WTC11 (cell line): ENCODE results near the gene SETD4. TPM values are rescaled to one million over a fixed set of nuclear protein-coding genes. Genes with fewer than 3 reads are reported as not detected.
A peak's percentile ranks its signal among the peaks of the same experiment; 100 is the strongest.

ENCODE experiments used
- ATAC-seq: fragments of 200-7000 bp; cut with Tn5 transposase; 2 replicates; pipeline ENCODE4 v1.10.0; 2021; ENCODE audit warnings: mild to moderate bottlenecking, moderate library complexity
- CTCF ChIA-PET: fragments of 300-600 bp; sonication (Branson Sonifier 250); formaldehyde crosslinking; loops from one replicate; lab custom pipeline; 2021; ENCODE audit warnings: antibody characterized with exemption; lab: Charles Lee
- POLR2A ChIA-PET: fragments of 350-600 bp; sonication (Branson Sonifier 250); formaldehyde crosslinking; loops from one replicate; lab custom pipeline; 2021; ENCODE audit warnings: antibody characterized with exemption; lab: Charles Lee
- DNase-seq: peaks from one replicate; pipeline ENCODE4 v3.0.0; 2021; ENCODE audit warnings: low spot score
- H3K27ac Mint-ChIP-seq: 2 replicates; pipeline ENCODE4 v1.8.0; 2021; ENCODE audit warnings: mixed read lengths
- H3K27me3 Mint-ChIP-seq: 2 replicates; pipeline ENCODE4 v1.8.0; 2021; ENCODE audit warnings: low read depth, mild to moderate bottlenecking, moderate library complexity, mixed read lengths
- H3K36me3 Mint-ChIP-seq: 2 replicates; pipeline ENCODE4 v1.8.0; 2021; ENCODE audit warnings: mixed read lengths
- H3K4me1 Mint-ChIP-seq: 2 replicates; pipeline ENCODE4 v1.8.0; 2022; ENCODE audit warnings: mixed read lengths
- H3K4me3 Mint-ChIP-seq: 2 replicates; pipeline ENCODE4 v1.8.0; 2021; ENCODE audit warnings: mild to moderate bottlenecking, moderate library complexity, mixed read lengths
- H3K9me3 Mint-ChIP-seq: 2 replicates; pipeline ENCODE4 v1.8.0; 2021; ENCODE audit warnings: mixed read lengths
- ATF1 ChIP-seq: sonication (generic); formaldehyde crosslinking; IDR thresholded peaks from 2 replicates; pipeline ENCODE4 v1.8.1; 2023; ENCODE audit warnings: mild to moderate bottlenecking, moderate library complexity, missing genetic modification reagents
- CREM ChIP-seq: sonication (generic); formaldehyde crosslinking; IDR thresholded peaks from 2 replicates; pipeline ENCODE4 v1.8.1; 2022; ENCODE audit warnings: mild to moderate bottlenecking, missing genetic modification reagents, moderate library complexity
- GRHL2 ChIP-seq: fragments of 250-450 bp; sonication (Bioruptor Pico); IDR thresholded peaks from 2 replicates; pipeline ENCODE4 v1.8.0; 2022; ENCODE audit warnings: mild to moderate bottlenecking, moderate library complexity; ENCODE audit not compliant: insufficient replicate concordance, severe bottlenecking
- HMGA2 ChIP-seq: fragments of 250-450 bp; sonication (Bioruptor Pico); IDR thresholded peaks from 2 replicates; pipeline ENCODE4 v1.4.0; 2021; ENCODE audit warnings: mild to moderate bottlenecking, moderate library complexity
- IRF2 ChIP-seq: sonication (generic); formaldehyde crosslinking; IDR thresholded peaks from 2 replicates; pipeline ENCODE4 v1.8.0; 2022; ENCODE audit warnings: low read depth, missing genetic modification reagents, borderline replicate concordance
- JAZF1 ChIP-seq: fragments of 250-450 bp; sonication (Bioruptor Pico); IDR thresholded peaks from 2 replicates; pipeline ENCODE4 v1.9.0; 2021; ENCODE audit warnings: moderate library complexity, mild to moderate bottlenecking, inconsistent platforms
- JUN ChIP-seq: sonication (generic); formaldehyde crosslinking; IDR thresholded peaks from 2 replicates; pipeline ENCODE4 v1.8.0; 2023; ENCODE audit warnings: mild to moderate bottlenecking, missing genetic modification reagents
- NFATC4 ChIP-seq: fragments of 250-450 bp; sonication (Bioruptor Pico); IDR thresholded peaks from 2 replicates; pipeline ENCODE4 v1.9.0; 2021; ENCODE audit warnings: mild to moderate bottlenecking
- NFYB ChIP-seq: sonication (generic); formaldehyde crosslinking; conservative IDR thresholded peaks from 2 replicates; pipeline ENCODE4 v1.8.0; 2022; ENCODE audit warnings: low read depth, missing genetic modification reagents
- PRRX2 ChIP-seq: fragments of 250-450 bp; sonication (Bioruptor Pico); IDR thresholded peaks from 2 replicates; pipeline ENCODE4 v1.8.0; 2021; ENCODE audit warnings: mild to moderate bottlenecking
- RORB ChIP-seq: fragments of 250-450 bp; sonication (Bioruptor Pico); IDR thresholded peaks from 2 replicates; pipeline ENCODE4 v1.9.0; 2021; ENCODE audit warnings: mild to moderate bottlenecking
- SMAD3 ChIP-seq: sonication (generic); formaldehyde crosslinking; IDR thresholded peaks from 2 replicates; pipeline ENCODE4 v1.8.0; 2022; ENCODE audit warnings: missing genetic modification reagents, mild to moderate bottlenecking, borderline replicate concordance
- ZNF219 ChIP-seq: sonication (generic); formaldehyde crosslinking; IDR thresholded peaks from 2 replicates; pipeline ENCODE4 v1.8.0; 2023; ENCODE audit warnings: missing genetic modification reagents, mild to moderate bottlenecking, borderline replicate concordance
- total RNA-seq: library from RNA; stranded (reverse); gene quantifications from 3 replicates; pipeline ENCODE4 v1.2.3, GENCODE V29; 2021
- TF ChIP-seq, protein P1 (sequence below): sonication (generic); formaldehyde crosslinking; IDR thresholded peaks from 2 replicates; pipeline ENCODE4 v1.8.0; 2022; ENCODE audit warnings: mild to moderate bottlenecking, missing genetic modification reagents
- TF ChIP-seq, protein P2 (sequence below): fragments of 250-450 bp; sonication (Bioruptor Pico); IDR thresholded peaks from 2 replicates; pipeline ENCODE4 v1.8.0; 2021; ENCODE audit warnings: mild to moderate bottlenecking
- TF ChIP-seq, protein P3 (sequence below): sonication (generic); formaldehyde crosslinking; conservative IDR thresholded peaks from 2 replicates; pipeline ENCODE4 v1.8.1; 2023; ENCODE audit warnings: mild to moderate bottlenecking, low read depth, missing genetic modification reagents, moderate library complexity
- TF ChIP-seq, protein P4 (sequence below): fragments of 250-450 bp; sonication (Bioruptor Pico); IDR thresholded peaks from 2 replicates; pipeline ENCODE4 v2.1.2; 2022; ENCODE audit warnings: mild to moderate bottlenecking, moderate library complexity
- TF ChIP-seq, protein P5 (sequence below): sonication (generic); formaldehyde crosslinking; IDR thresholded peaks from 2 replicates; pipeline ENCODE4 v1.8.0; 2022; ENCODE audit warnings: mild to moderate bottlenecking, missing genetic modification reagents
- TF ChIP-seq, protein P6 (sequence below): sonication (generic); formaldehyde crosslinking; IDR thresholded peaks from 2 replicates; pipeline ENCODE4 v1.8.0; 2022; ENCODE audit warnings: mild to moderate bottlenecking, missing genetic modification reagents
- TF ChIP-seq, protein P7 (sequence below): sonication (generic); formaldehyde crosslinking; IDR thresholded peaks from 2 replicates; pipeline ENCODE4 v1.8.1; 2022; ENCODE audit warnings: missing genetic modification reagents, borderline replicate concordance

SETD4 gene
- total RNA-seq, 1 experiment from 2014 or later = 64.8 TPM

DNA sequence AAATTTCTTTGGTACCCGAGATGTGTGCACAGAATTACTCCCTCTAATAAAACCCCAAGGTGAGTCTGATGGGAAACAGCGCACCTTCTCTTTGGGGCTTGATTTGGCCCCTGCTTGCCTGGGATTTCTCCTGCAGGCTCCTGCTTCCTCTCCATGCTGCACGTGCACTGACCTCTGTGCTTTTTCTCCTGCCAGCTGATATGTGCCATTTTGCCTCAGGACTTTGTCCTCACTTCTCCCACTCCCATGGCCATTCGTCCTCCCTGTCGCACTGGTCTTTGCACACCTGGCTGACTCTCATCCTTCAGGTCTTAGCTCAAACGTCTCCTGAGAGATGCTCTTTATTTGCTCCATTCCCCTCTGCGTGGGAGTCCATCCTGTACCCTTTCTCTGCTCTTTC, 10.7 kb upstream of the SETD4 start:
- DNase-seq (no peak), ATAC-seq (no peak)
- Mint-ChIP-seq H3K27ac (no peak overlapping the region; the same call in 1 of the 2 replicates), H3K36me3 (peaks cover 55% of the 10 kb centered on the region), H3K27me3 (peaks cover 14% of the 10 kb centered on the region), H3K4me3 (peak overlapping the region; percentile 86), H3K9me3 (peaks cover 19% of the 10 kb centered on the region), H3K4me1 (peaks cover 58% of the 10 kb centered on the region)
- no peak for TF ChIP-seq JAZF1 (CRISPR knock-in tag)
- no peak for TF ChIP-seq HMGA2 (CRISPR knock-in tag)
- TF ChIP-seq, protein P1, sequence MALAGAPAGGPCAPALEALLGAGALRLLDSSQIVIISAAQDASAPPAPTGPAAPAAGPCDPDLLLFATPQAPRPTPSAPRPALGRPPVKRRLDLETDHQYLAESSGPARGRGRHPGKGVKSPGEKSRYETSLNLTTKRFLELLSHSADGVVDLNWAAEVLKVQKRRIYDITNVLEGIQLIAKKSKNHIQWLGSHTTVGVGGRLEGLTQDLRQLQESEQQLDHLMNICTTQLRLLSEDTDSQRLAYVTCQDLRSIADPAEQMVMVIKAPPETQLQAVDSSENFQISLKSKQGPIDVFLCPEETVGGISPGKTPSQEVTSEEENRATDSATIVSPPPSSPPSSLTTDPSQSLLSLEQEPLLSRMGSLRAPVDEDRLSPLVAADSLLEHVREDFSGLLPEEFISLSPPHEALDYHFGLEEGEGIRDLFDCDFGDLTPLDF (CRISPR knock-in tag) = no peak
- TF ChIP-seq NFYB (CRISPR knock-in tag) = no peak
- TF ChIP-seq RORB = no peak
- TF ChIP-seq, protein P2, sequence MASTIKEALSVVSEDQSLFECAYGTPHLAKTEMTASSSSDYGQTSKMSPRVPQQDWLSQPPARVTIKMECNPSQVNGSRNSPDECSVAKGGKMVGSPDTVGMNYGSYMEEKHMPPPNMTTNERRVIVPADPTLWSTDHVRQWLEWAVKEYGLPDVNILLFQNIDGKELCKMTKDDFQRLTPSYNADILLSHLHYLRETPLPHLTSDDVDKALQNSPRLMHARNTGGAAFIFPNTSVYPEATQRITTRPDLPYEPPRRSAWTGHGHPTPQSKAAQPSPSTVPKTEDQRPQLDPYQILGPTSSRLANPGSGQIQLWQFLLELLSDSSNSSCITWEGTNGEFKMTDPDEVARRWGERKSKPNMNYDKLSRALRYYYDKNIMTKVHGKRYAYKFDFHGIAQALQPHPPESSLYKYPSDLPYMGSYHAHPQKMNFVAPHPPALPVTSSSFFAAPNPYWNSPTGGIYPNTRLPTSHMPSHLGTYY (CRISPR knock-in tag) = no peak
- TF ChIP-seq, protein P3, sequence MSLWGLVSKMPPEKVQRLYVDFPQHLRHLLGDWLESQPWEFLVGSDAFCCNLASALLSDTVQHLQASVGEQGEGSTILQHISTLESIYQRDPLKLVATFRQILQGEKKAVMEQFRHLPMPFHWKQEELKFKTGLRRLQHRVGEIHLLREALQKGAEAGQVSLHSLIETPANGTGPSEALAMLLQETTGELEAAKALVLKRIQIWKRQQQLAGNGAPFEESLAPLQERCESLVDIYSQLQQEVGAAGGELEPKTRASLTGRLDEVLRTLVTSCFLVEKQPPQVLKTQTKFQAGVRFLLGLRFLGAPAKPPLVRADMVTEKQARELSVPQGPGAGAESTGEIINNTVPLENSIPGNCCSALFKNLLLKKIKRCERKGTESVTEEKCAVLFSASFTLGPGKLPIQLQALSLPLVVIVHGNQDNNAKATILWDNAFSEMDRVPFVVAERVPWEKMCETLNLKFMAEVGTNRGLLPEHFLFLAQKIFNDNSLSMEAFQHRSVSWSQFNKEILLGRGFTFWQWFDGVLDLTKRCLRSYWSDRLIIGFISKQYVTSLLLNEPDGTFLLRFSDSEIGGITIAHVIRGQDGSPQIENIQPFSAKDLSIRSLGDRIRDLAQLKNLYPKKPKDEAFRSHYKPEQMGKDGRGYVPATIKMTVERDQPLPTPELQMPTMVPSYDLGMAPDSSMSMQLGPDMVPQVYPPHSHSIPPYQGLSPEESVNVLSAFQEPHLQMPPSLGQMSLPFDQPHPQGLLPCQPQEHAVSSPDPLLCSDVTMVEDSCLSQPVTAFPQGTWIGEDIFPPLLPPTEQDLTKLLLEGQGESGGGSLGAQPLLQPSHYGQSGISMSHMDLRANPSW (CRISPR knock-in tag) = no peak
- TF ChIP-seq SMAD3 = no peak
- TF ChIP-seq NFATC4 (CRISPR knock-in tag) = no peak
- TF ChIP-seq, protein P4, sequence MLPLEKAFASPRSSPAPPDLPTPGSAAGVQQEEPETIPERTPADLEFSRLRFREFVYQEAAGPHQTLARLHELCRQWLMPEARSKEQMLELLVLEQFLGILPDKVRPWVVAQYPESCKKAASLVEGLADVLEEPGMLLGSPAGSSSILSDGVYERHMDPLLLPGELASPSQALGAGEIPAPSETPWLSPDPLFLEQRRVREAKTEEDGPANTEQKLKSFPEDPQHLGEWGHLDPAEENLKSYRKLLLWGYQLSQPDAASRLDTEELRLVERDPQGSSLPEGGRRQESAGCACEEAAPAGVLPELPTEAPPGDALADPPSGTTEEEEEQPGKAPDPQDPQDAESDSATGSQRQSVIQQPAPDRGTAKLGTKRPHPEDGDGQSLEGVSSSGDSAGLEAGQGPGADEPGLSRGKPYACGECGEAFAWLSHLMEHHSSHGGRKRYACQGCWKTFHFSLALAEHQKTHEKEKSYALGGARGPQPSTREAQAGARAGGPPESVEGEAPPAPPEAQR (CRISPR knock-in tag) = no peak
- TF ChIP-seq CREM (CRISPR knock-in tag) = no peak
- TF ChIP-seq ZNF219 (CRISPR knock-in tag) = no peak
- TF ChIP-seq, protein P5, sequence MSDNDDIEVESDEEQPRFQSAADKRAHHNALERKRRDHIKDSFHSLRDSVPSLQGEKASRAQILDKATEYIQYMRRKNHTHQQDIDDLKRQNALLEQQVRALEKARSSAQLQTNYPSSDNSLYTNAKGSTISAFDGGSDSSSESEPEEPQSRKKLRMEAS (CRISPR knock-in tag) = no peak
- TF ChIP-seq PRRX2 = no peak
- TF ChIP-seq, protein P6, sequence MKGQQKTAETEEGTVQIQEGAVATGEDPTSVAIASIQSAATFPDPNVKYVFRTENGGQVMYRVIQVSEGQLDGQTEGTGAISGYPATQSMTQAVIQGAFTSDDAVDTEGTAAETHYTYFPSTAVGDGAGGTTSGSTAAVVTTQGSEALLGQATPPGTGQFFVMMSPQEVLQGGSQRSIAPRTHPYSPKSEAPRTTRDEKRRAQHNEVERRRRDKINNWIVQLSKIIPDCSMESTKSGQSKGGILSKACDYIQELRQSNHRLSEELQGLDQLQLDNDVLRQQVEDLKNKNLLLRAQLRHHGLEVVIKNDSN (CRISPR knock-in tag) = no peak
- TF ChIP-seq GRHL2 (CRISPR knock-in tag) = no peak
- TF ChIP-seq, protein P7, sequence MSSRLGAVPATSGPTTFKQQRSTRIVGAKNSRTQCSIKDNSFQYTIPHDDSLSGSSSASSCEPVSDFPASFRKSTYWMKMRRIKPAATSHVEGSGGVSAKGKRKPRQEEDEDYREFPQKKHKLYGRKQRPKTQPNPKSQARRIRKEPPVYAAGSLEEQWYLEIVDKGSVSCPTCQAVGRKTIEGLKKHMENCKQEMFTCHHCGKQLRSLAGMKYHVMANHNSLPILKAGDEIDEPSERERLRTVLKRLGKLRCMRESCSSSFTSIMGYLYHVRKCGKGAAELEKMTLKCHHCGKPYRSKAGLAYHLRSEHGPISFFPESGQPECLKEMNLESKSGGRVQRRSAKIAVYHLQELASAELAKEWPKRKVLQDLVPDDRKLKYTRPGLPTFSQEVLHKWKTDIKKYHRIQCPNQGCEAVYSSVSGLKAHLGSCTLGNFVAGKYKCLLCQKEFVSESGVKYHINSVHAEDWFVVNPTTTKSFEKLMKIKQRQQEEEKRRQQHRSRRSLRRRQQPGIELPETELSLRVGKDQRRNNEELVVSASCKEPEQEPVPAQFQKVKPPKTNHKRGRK (CRISPR knock-in tag) = no peak
- no peak for TF ChIP-seq IRF2 (CRISPR knock-in tag)
- TF ChIP-seq JUN (CRISPR knock-in tag) = no peak
- TF ChIP-seq ATF1 = no peak
- CTCF ChIA-PET = interaction anchor here (0.8 to 2.4 kb wide), 5 partner anchors 17 to 48 kb away, joined by 3 to 20 read pairs (median 4); no protein-coding TSS in a partner anchor
- POLR2A ChIA-PET = interaction anchor here (0.9 kb wide), 1 partner anchor 10 kb away, joined by 3 read pairs; the partner anchor contains the start of gene SETD4
